Lower leg skin (tissue), 3 donors: ENCODE measurements around the gene PTPRN2.

Experiments used
- POLR2A ChIP-seq, 2 donors: fragments of 450-650 bp; IDR thresholded peaks; one replicate each; pipeline ENCODE4 v1.6.1; 2016 to 2017; ENCODE audit warnings: antibody characterized with exemption in 2 of 2, mild to moderate bottlenecking in 1 of 2, moderate library complexity in 1 of 2
- TF ChIP-seq, protein P1 (sequence below), 3 donors: fragments of 450-650 bp; IDR thresholded peaks; one replicate each; pipeline ENCODE4 v1.5.1; 2016; ENCODE audit warnings: antibody characterized with exemption in 3 of 3, mild to moderate bottlenecking in 3 of 3, moderate library complexity in 2 of 3

GRCh38 chr7:157499835-157500153, 1087.8 kb downstream of the PTPRN2 start:
- TF ChIP-seq POLR2A (IDR thresholded peaks at IDR 0.05), result no peak
- TF ChIP-seq, protein P1, sequence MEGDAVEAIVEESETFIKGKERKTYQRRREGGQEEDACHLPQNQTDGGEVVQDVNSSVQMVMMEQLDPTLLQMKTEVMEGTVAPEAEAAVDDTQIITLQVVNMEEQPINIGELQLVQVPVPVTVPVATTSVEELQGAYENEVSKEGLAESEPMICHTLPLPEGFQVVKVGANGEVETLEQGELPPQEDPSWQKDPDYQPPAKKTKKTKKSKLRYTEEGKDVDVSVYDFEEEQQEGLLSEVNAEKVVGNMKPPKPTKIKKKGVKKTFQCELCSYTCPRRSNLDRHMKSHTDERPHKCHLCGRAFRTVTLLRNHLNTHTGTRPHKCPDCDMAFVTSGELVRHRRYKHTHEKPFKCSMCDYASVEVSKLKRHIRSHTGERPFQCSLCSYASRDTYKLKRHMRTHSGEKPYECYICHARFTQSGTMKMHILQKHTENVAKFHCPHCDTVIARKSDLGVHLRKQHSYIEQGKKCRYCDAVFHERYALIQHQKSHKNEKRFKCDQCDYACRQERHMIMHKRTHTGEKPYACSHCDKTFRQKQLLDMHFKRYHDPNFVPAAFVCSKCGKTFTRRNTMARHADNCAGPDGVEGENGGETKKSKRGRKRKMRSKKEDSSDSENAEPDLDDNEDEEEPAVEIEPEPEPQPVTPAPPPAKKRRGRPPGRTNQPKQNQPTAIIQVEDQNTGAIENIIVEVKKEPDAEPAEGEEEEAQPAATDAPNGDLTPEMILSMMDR (IDR thresholded peaks at IDR 0.05), result no peak
